ENCODE measurements around the gene DDRGK1. TPM values are rescaled to one million over a fixed set of nuclear protein-coding genes. Genes with fewer than 3 reads are reported as not detected.

The DDRGK1 gene
- polyA plus RNA-seq, 3 donors = 39.9 to 42.7 (median 42.6) TPM

GRCh38 chr20:3239026-3239866 lies 34.8 kb upstream of the DDRGK1 start, which contains the start of gene SLC4A11:
SLC4A11 (minus strand) TSS chr20:3239190; CDS start chr20:3239137, 53 bp downstream.
- H4K20me1 ChIP-seq (ENCODE audit: insufficient read depth, low read length) = no peaks in the 10 kb centered on the region
- H2AFZ ChIP-seq (ENCODE audit: insufficient read depth, low read depth, low read length, poor library complexity, severe bottlenecking) = peak within 1 kb of the TSS; percentile 83
- Mint-ChIP-seq H3K4me1 (peaks cover 15% of the 10 kb centered on the region), H3K4me3 (peak within 1 kb of the TSS; percentile 98), H3K36me3 (peaks cover 6 to 9% of the 10 kb centered on the region in 2 donors), H3K9me3 (peaks cover 0 to 21% (median 10%) of the 10 kb centered on the region in 7 donors), H3K27ac (peak within 1 kb of the TSS in 2 of 7 donors; percentile 21 to 36), H3K27me3 (ENCODE audit: low read depth in 3 of 3) (peaks cover 71 to 90% (median 81%) of the 10 kb centered on the region in 3 donors)
- no peak for TF ChIP-seq CTCF (IDR thresholded peaks at IDR 0.05)
- peaks cover 19 to 24% of the 10 kb centered on the region in 2 donors for H3K4me1 ChIP-seq (ENCODE audit: control insufficient read depth in 1 of 2, insufficient read depth in 2 of 2, low read length in 2 of 2)
- WGBS (ENCODE audit: insufficient coverage) = 1% methylated on average over 105 of the region's 107 CpGs
- peaks cover 29 to 76% of the 10 kb centered on the region in 2 donors for H3K27me3 ChIP-seq (ENCODE audit: control insufficient read depth in 2 of 2, insufficient read depth in 2 of 2, low read length in 2 of 2)
- peak within 1 kb of the TSS; percentile 43 for H3K9ac ChIP-seq (ENCODE audit: insufficient read depth, low read length, poor library complexity, severe bottlenecking)
- H3K9me3 ChIP-seq (replicated peaks in 1 of 2; ENCODE audit: control insufficient read depth in 1 of 2, insufficient read depth in 1 of 2, low read length in 2 of 2) = peaks cover 0 to 25% of the 10 kb centered on the region in 2 donors
- no peaks in the 10 kb centered on the region for H3K36me3 ChIP-seq (replicated peaks in 1 of 2; ENCODE audit: control insufficient read depth in 1 of 2, insufficient read depth in 2 of 2, low read length in 2 of 2)
- peak within 1 kb of the TSS; percentile 97 for H3K4me2 ChIP-seq (replicated peaks; ENCODE audit: extremely low read depth, low read length, poor library complexity, severe bottlenecking)
- intact Hi-C loops (cut with micrococcal nuclease) = no loop called here
- no peaks in the 10 kb centered on the region for H3K79me2 ChIP-seq (ENCODE audit: insufficient read depth, low read length)
- no peak for DNase-seq
- no peak within 1 kb of the TSS for H3K27ac ChIP-seq (ENCODE audit: low read depth in 1 of 2, low read length in 2 of 2)
- H3K4me3 ChIP-seq (replicated peaks in 1 of 3; ENCODE audit: low read depth in 2 of 3, low read length in 3 of 3) = peak within 1 kb of the TSS; percentile 56 to 87 (median 68)

- under 1% methylated on average over 48 of the region's 48 CpGs for WGBS (ENCODE audit: insufficient coverage)
- peak overlapping the region; percentile 47 to 87 (median 56) for H3K4me3 ChIP-seq (replicated peaks in 1 of 3; ENCODE audit: low read depth in 2 of 3, low read length in 3 of 3)
These were observed 34.1 kb upstream of the DDRGK1 start for GRCh38 chr20:3238616-3239025.

More at GRCh38 chr20:3238616-3239025, 34.1 kb upstream of the DDRGK1 start:
- no peaks in the 10 kb centered on the region for H4K20me1 ChIP-seq (ENCODE audit: insufficient read depth, low read length)
- peak overlapping the region; percentile 97 for H3K4me2 ChIP-seq (replicated peaks; ENCODE audit: extremely low read depth, low read length, poor library complexity, severe bottlenecking)
- Mint-ChIP-seq H3K27ac (no peak overlapping the region), H3K4me3 (peak overlapping the region; percentile 93 to 98), H3K36me3 (peaks cover 6 to 9% of the 10 kb centered on the region in 2 donors), H3K27me3 (ENCODE audit: low read depth in 3 of 3) (peaks cover 68 to 84% (median 78%) of the 10 kb centered on the region in 3 donors), H3K9me3 (peaks cover 0 to 21% (median 10%) of the 10 kb centered on the region in 7 donors), H3K4me1 (peaks cover 15% of the 10 kb centered on the region)
- DNase-seq = no peak
- peaks cover 0 to 25% of the 10 kb centered on the region in 2 donors for H3K9me3 ChIP-seq (replicated peaks in 1 of 2; ENCODE audit: control insufficient read depth in 1 of 2, insufficient read depth in 1 of 2, low read length in 2 of 2)
- peak overlapping the region; percentile 43 for H3K9ac ChIP-seq (ENCODE audit: insufficient read depth, low read length, poor library complexity, severe bottlenecking)
- H3K27ac ChIP-seq (ENCODE audit: low read depth in 1 of 2, low read length in 2 of 2) = no peak overlapping the region
- peaks cover 29 to 71% of the 10 kb centered on the region in 2 donors for H3K27me3 ChIP-seq (ENCODE audit: control insufficient read depth in 2 of 2, insufficient read depth in 2 of 2, low read length in 2 of 2)
- TF ChIP-seq CTCF (IDR thresholded peaks at IDR 0.05) = no peak
- H2AFZ ChIP-seq (ENCODE audit: insufficient read depth, low read depth, low read length, poor library complexity, severe bottlenecking) = peak overlapping the region; percentile 83
- H3K36me3 ChIP-seq (replicated peaks in 1 of 2; ENCODE audit: control insufficient read depth in 1 of 2, insufficient read depth in 2 of 2, low read length in 2 of 2) = no peaks in the 10 kb centered on the region
- intact Hi-C loops (cut with micrococcal nuclease) = no loop called here
- no peaks in the 10 kb centered on the region for H3K79me2 ChIP-seq (ENCODE audit: insufficient read depth, low read length)
- H3K4me1 ChIP-seq (ENCODE audit: control insufficient read depth in 1 of 2, insufficient read depth in 2 of 2, low read length in 2 of 2) = peaks cover 19 to 24% of the 10 kb centered on the region in 2 donors
